ENCODE data around the gene KDM6A. TPM values are rescaled to one million over a fixed set of nuclear protein-coding genes. Genes with fewer than 3 reads are reported as not detected.
"Not testable (repeated sequence)": the region's sequence is repeated elsewhere in the genome, so short reads cannot be mapped to it uniquely, and the experiment has no call there.

KDM6A gene
- total RNA-seq, 4 donors from 2014 or later: 25.9 to 51.0 (median 34.9) TPM

DNA sequence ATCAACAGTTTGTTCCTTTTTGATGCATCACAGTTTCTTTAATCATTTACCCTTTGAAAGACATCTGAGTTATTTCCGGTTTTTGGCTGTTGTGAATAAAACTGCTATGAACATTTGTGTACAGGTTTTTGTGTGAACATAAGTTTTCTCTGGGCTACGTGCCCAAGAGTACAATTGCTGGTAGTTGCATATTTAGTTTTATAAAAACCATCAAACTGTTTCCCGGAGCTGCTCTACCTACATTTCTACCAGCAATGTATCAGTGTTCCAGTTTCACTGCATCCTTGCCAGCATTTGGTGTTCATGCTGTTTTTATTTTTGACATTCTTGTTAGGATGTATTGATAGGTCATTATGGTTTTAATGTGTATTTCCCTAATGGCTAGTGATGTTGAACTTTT is 17.3 kb downstream of the KDM6A start:
- TF ChIP-seq, protein P1, sequence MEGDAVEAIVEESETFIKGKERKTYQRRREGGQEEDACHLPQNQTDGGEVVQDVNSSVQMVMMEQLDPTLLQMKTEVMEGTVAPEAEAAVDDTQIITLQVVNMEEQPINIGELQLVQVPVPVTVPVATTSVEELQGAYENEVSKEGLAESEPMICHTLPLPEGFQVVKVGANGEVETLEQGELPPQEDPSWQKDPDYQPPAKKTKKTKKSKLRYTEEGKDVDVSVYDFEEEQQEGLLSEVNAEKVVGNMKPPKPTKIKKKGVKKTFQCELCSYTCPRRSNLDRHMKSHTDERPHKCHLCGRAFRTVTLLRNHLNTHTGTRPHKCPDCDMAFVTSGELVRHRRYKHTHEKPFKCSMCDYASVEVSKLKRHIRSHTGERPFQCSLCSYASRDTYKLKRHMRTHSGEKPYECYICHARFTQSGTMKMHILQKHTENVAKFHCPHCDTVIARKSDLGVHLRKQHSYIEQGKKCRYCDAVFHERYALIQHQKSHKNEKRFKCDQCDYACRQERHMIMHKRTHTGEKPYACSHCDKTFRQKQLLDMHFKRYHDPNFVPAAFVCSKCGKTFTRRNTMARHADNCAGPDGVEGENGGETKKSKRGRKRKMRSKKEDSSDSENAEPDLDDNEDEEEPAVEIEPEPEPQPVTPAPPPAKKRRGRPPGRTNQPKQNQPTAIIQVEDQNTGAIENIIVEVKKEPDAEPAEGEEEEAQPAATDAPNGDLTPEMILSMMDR (IDR thresholded peaks at IDR 0.05): no peak
- TF ChIP-seq POLR2A (IDR thresholded peaks at IDR 0.05) (no peak), EP300 (IDR thresholded peaks at IDR 0.05) (no peak)
- Histone ChIP-seq H3K4me1 (no peaks in the 10 kb centered on the region), H3K36me3 (no peaks in the 10 kb centered on the region), H3K4me3 (no peak overlapping the region), H3K9me3 (no peaks in the 10 kb centered on the region), H3K27ac (no peak overlapping the region), H3K27me3 (no peaks in the 10 kb centered on the region)
- 65 to 74% methylated on average over 3 of the region's 3 CpGs for WGBS, 2 donors
- no peak for DNase-seq (ENCODE audit: low spot score in 2 of 2)

DNA sequence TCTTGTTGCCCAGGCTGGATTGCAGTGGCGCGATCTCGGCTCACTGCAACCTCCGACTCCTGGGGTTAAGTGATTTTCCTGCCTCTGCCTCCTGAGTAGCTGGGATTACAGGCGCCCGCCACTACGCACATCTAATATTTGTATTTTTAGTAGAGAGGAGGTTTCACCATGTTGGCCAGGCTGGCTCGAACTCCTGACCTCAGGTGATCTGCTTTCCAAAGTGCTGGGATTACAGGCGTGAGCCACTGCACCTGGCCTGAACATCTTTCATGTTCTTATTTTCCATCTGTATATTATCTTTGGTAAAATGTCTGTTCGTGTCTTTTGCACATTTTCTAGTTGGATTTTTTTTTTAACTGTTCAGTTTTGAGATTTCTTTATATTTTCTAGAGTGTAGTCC is 17.7 kb downstream of the KDM6A start:
- H3K36me3 ChIP-seq; DNase-seq (ENCODE audit: low spot score in 2 of 2); H3K4me3 ChIP-seq; H3K27ac ChIP-seq; H3K4me1 ChIP-seq; H3K9me3 ChIP-seq; H3K27me3 ChIP-seq: not testable (repeated sequence)
- WGBS, 2 donors: 98 to 100% methylated on average over 10 of the region's 10 CpGs

DNA sequence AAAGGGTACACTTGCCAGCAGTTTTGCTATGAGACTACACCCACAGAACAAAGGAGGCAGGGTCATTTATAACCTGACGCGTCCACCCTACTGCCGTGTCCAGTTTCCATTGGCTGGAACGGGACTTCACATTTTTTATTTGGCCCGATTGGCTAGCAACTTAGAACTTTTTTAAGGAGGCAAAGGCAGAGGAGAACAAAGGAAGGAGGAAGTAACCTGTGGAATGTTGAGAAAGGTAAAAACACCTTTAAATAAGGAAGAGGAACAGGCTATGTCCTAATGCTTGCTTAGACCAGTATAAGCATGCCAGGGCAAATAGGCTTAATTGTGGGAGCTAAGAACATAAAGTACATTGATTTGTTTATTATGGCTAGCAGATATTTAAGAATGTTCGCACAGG is 18.7 kb downstream of the KDM6A start:
- no peaks in the 10 kb centered on the region for H3K4me1 ChIP-seq
- no peak overlapping the region for H3K4me3 ChIP-seq
- DNase-seq (ENCODE audit: low spot score in 2 of 2): no peak
- H3K27ac ChIP-seq: no peak overlapping the region
- TF ChIP-seq POLR2A (IDR thresholded peaks at IDR 0.05) (no peak), EP300 (IDR thresholded peaks at IDR 0.05) (no peak)
- TF ChIP-seq, protein P1 (IDR thresholded peaks at IDR 0.05): no peak
- peaks cover 0 to 7% (median 0%) of the 10 kb centered on the region in 4 donors for H3K9me3 ChIP-seq
- WGBS, 2 donors: 93 to 95% methylated on average over 6 of the region's 6 CpGs
- H3K36me3 ChIP-seq: no peaks in the 10 kb centered on the region
- H3K27me3 ChIP-seq: no peaks in the 10 kb centered on the region

DNA sequence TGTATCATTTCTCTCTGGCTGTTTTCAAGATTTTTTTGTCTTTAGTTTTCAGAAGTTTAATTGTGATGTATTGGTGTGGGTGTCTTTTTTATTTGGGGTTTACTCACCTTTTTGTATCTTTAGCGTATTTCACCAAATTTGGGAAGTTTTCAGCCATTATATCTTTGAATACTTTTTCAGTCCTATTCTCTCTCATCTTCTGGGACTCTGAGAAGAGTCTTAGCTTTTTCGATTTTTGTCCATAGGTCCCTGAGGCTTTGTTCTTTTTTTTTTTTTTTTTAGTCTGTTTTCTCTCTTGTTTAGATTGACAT is 23.8 kb downstream of the KDM6A start:
- Histone ChIP-seq H3K27me3 (no peaks in the 10 kb centered on the region), H3K9me3 (peaks cover 0 to 10% (median 2%) of the 10 kb centered on the region in 4 donors), H3K4me3 (no peak overlapping the region), H3K4me1 (peaks cover 0 to 9% (median 4%) of the 10 kb centered on the region in 4 donors), H3K36me3 (no peaks in the 10 kb centered on the region), H3K27ac (no peak overlapping the region)
- no peak for DNase-seq (ENCODE audit: low spot score in 2 of 2)
- TF ChIP-seq, protein P1 (IDR thresholded peaks at IDR 0.05): no peak
- no peak for TF ChIP-seq EP300 (IDR thresholded peaks at IDR 0.05)
- TF ChIP-seq POLR2A (IDR thresholded peaks at IDR 0.05): no peak
- 92 to 96% methylated on average over 2 of the region's 2 CpGs for WGBS, 2 donors

DNA sequence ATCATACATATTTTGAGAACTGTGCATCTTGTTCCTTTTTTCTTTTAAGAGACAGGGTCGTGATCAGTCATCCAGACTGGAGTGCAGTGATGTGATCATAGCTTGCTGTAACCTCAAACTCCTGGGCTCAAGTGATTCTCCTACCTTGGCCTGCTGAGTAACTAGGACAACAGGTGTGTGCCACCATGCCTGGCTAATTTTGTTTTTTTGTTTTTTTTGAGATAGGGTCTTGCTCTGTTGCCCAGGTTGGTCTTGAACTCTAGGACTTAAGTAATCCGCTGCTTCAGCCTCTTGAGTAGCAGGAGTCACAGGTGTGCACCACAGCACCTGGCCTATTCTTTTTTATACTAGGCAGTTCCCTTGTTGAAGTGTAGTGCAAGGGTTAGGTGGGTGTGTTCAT is 24.6 kb downstream of the KDM6A start:
- Histone ChIP-seq H3K36me3 (no peaks in the 10 kb centered on the region), H3K4me3 (no peak overlapping the region), H3K4me1 (peaks cover 0 to 9% (median 4%) of the 10 kb centered on the region in 4 donors), H3K27ac (no peak overlapping the region), H3K27me3 (no peaks in the 10 kb centered on the region), H3K9me3 (peaks cover 0 to 12% (median 2%) of the 10 kb centered on the region in 4 donors)
- no peak for DNase-seq (ENCODE audit: low spot score in 2 of 2)
- WGBS, 2 donors: 92 to 94% methylated on average over 2 of the region's 2 CpGs
- TF ChIP-seq POLR2A (IDR thresholded peaks at IDR 0.05) (no peak), EP300 (IDR thresholded peaks at IDR 0.05) (no peak)
- TF ChIP-seq, protein P1 (IDR thresholded peaks at IDR 0.05): no peak
